HepG2 (cell line): ENCODE measurements around the gene ARL4D. TPM values are rescaled to one million over a fixed set of nuclear protein-coding genes. Genes with fewer than 3 reads are reported as not detected.
A peak's percentile ranks its signal among the peaks of the same experiment; 100 is the strongest.

Experiments
- CCDC6 ChIP-seq: sonication (generic); formaldehyde crosslinking; IDR thresholded peaks from 2 replicates; pipeline ENCODE4 v1.8.1; 2022; ENCODE audit warnings: mild to moderate bottlenecking, missing genetic modification reagents, moderate library complexity
- FOXK2 ChIP-seq: fragments of 450-650 bp; IDR thresholded peaks from 2 replicates; pipeline ENCODE4 v1.6.1; 2016
- GABPA ChIP-seq, 2 experiments: IDR thresholded peaks; 2 replicates each; pipeline ENCODE4 v1.6.1; 2011 to 2016; ENCODE audit warnings: low read depth in 2 of 2, low read length in 1 of 2, missing biosample characterization in 1 of 2, missing genetic modification characterization in 1 of 2
- MTA1 ChIP-seq: sonication (generic); formaldehyde crosslinking; IDR thresholded peaks from 2 replicates; pipeline ENCODE4 v1.4.0; 2020; ENCODE audit warnings: missing genetic modification reagents, mild to moderate bottlenecking, borderline replicate concordance
- NONO ChIP-seq, 2 experiments: fragments of 450-650 bp in 1 of 2; sonication (generic) in 1 of 2; formaldehyde crosslinking in 1 of 2; IDR thresholded peaks in 1 of 2; conservative IDR thresholded peaks in 1 of 2; 2 replicates each; pipeline versions ENCODE4 v1.6.1 to v1.8.0; 2017 to 2022; ENCODE audit warnings: mild to moderate bottlenecking in 1 of 2, missing genetic modification reagents in 1 of 2, moderate library complexity in 1 of 2
- RAD21 ChIP-seq: fragments of 450-650 bp; formaldehyde crosslinking; IDR thresholded peaks from 2 replicates; pipeline ENCODE4 v1.5.0; 2020; ENCODE audit warnings: mild to moderate bottlenecking
- RFX1 ChIP-seq: fragments of 450-650 bp; IDR thresholded peaks from 2 replicates; pipeline ENCODE4 v1.6.1; 2017
- RFX3 ChIP-seq: IDR thresholded peaks from 2 replicates; pipeline ENCODE4 v1.6.1; 2016; ENCODE audit warnings: missing biosample characterization, missing genetic modification reagents
- SIN3A ChIP-seq: IDR thresholded peaks from 2 replicates; pipeline ENCODE4 v1.6.1; 2011; ENCODE audit warnings: low read depth, mild to moderate bottlenecking, control low read depth, low read length, borderline replicate concordance
- SMC3 ChIP-seq: IDR thresholded peaks from 2 replicates; pipeline ENCODE4 v1.6.1; 2011; ENCODE audit warnings: low read length, improper control_type of control experiment
- XRCC5 ChIP-seq: fragments of 200-400 bp; formaldehyde crosslinking; optimal IDR thresholded peaks from 2 replicates; pipeline ENCODE3; 2017; ENCODE audit warnings: mild to moderate bottlenecking, low read length
- ZNF124 ChIP-seq: sonication (generic); formaldehyde crosslinking; IDR thresholded peaks from 2 replicates; pipeline ENCODE4 v1.4.0; 2020; ENCODE audit warnings: missing genetic modification reagents
- ZNF20 ChIP-seq: sonication (generic); formaldehyde crosslinking; IDR thresholded peaks from 2 replicates; pipeline ENCODE4 v1.4.0; 2020; ENCODE audit warnings: mild to moderate bottlenecking, moderate library complexity, missing genetic modification reagents
- ZNF501 ChIP-seq: sonication (generic); formaldehyde crosslinking; IDR thresholded peaks from 2 replicates; pipeline ENCODE4 v1.5.1; 2020; ENCODE audit warnings: mild to moderate bottlenecking, moderate library complexity, missing genetic modification reagents
- ZNF556 ChIP-seq: sonication (generic); formaldehyde crosslinking; IDR thresholded peaks from 2 replicates; pipeline ENCODE4 v1.4.0; 2020; ENCODE audit warnings: mild to moderate bottlenecking, missing genetic modification reagents, borderline replicate concordance
- ZNF841 ChIP-seq: sonication (generic); formaldehyde crosslinking; IDR thresholded peaks from 2 replicates; pipeline ENCODE4 v1.8.1; 2023; ENCODE audit warnings: missing genetic modification reagents, borderline replicate concordance
- polyA plus RNA-seq, 8 experiments: library from polyadenylated mRNA; depleted of rRNA in 3 of 8; stranded (reverse) in 7 of 8; unstranded in 1 of 8; fragments of >200 nt; fragmentation: Illumina TruSeq in 4 of 8; extraction: Trizol in 4 of 8; gene quantifications; 2 replicates each; pipeline versions ENCODE4 v1.2.1 to v1.2.3, GENCODE V29; 2011 to 2016; ENCODE audit warnings: low read depth in 4 of 8, missing spikeins in 1 of 8, mixed read lengths in 1 of 8; ENCODE audit not compliant: insufficient read depth in 1 of 8
- total RNA-seq, 5 experiments: library from RNA; depleted of rRNA; stranded (reverse); fragments of >200 nt; fragmentation: Illumina TruSeq; extraction: Trizol; gene quantifications; 2 replicates each; pipeline ENCODE4 v1.2.3, GENCODE V29; 2016; ENCODE audit warnings: low read depth in 1 of 5
- TF ChIP-seq, protein P1 (sequence below): sonication (generic); formaldehyde crosslinking; IDR thresholded peaks from 2 replicates; pipeline ENCODE4 v1.8.0; 2022; ENCODE audit warnings: missing genetic modification reagents, low read depth, mild to moderate bottlenecking, borderline replicate concordance
- TF ChIP-seq, protein P2 (sequence below): IDR thresholded peaks from 2 replicates; pipeline ENCODE4 v1.6.1; 2012; ENCODE audit warnings: low read length, improper control_type of control experiment
- TF ChIP-seq, protein P3 (sequence below): sonication (generic); formaldehyde crosslinking; IDR thresholded peaks from 2 replicates; pipeline ENCODE4 v1.8.1; 2023; ENCODE audit warnings: mild to moderate bottlenecking, missing genetic modification reagents, borderline replicate concordance
- TF ChIP-seq, protein P4 (sequence below): sonication (generic); formaldehyde crosslinking; IDR thresholded peaks from 2 replicates; pipeline ENCODE4 v1.4.0; 2020; ENCODE audit warnings: missing genetic modification reagents
- TF ChIP-seq, protein P5 (sequence below): sonication (generic); formaldehyde crosslinking; IDR thresholded peaks from 2 replicates; pipeline ENCODE4 v1.5.0; 2020; ENCODE audit warnings: missing genetic modification reagents

Gene ARL4D
- total and polyA plus RNA-seq, 2 of the 13 experiments (the other 11 are each of a cell fraction or from before 2014, with no cell fraction given): 9.0 to 25.9 TPM

DNA sequence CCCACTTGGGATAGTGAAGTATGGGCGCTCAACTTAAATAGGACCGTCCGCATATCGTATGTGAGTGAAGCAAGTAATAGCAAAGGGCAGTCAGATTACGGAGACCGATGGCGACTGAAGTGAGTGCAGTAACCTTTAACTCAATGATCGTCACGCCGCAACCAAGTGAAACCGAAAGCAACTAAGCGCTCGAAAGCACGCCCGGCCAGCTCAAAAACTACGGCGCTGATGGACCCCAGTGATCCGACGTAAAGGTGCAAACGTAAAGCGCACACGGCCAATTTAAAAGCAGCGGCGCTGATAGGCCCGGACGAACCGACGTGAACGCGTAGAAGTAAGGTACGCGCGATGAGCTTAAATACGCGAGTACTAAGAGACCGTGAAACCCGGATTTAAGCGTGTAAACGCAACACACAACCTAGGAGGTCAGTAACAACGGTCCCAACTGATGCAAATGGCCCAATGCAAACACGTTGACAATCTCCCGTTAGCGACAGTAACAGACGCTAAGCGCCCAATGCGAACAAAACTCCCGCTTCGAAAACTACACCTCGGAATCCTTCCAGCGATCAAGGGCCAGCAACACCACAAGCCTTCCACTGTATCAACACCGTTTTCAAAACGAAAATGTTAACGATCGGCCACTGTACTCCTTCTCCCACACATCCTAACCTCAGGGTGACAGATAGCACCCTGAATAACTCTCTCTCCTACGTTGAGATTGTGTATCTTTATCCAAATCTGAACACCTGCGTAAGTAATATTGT lies 37.9 kb upstream of the ARL4D start (continued):
- TF ChIP-seq RAD21 (CRISPR knock-in tag) (peak; percentile 99), ZNF501 (CRISPR knock-in tag) (peak; percentile 92), ZNF556 (CRISPR knock-in tag) (peak; percentile 91; the same call in 1 of the 2 replicates), NONO (IDR thresholded peaks at IDR 0.05) (peak; percentile 100), NONO (CRISPR knock-in tag; conservative IDR thresholded peaks at IDR 0.05) (peak; percentile 100), FOXK2 (peak; percentile 49; the same call in 1 of the 2 replicates), MTA1 (CRISPR knock-in tag) (peak; percentile 53; the same call in 1 of the 2 replicates), ZNF124 (peak; percentile 95), ZNF20 (no peak), GABPA (IDR thresholded peaks at IDR 0.05; ENCODE audit: low read depth, low read length) (no peak), GABPA (CRISPR knock-in tag; IDR thresholded peaks at IDR 0.05; ENCODE audit: low read depth) (peak; percentile 57), CCDC6 (CRISPR knock-in tag) (peak; percentile 99), SIN3A (peak; percentile 97), RFX3 (CRISPR knock-in tag) (peak; percentile 41; the same call in 1 of the 2 replicates), RFX1 (no peak; the same call in 1 of the 2 replicates), XRCC5 (peak; percentile 1), SMC3 (peak; percentile 43; the same call in 1 of the 2 replicates), ZNF841 (CRISPR knock-in tag) (peak; percentile 96)
- TF ChIP-seq, protein P1, sequence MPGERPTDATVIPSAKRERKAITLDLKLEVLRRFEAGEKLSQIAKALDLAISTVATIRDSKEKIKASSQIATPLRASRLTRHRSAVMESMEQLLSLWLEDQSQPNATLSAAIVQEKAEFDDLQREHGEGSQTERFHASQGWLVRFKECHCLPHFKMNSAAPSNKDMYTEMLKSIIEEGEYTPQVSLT: 0 out of 2 replicates have a peak, but pooled peaks have one; percentile 65
- TF ChIP-seq, protein P2, sequence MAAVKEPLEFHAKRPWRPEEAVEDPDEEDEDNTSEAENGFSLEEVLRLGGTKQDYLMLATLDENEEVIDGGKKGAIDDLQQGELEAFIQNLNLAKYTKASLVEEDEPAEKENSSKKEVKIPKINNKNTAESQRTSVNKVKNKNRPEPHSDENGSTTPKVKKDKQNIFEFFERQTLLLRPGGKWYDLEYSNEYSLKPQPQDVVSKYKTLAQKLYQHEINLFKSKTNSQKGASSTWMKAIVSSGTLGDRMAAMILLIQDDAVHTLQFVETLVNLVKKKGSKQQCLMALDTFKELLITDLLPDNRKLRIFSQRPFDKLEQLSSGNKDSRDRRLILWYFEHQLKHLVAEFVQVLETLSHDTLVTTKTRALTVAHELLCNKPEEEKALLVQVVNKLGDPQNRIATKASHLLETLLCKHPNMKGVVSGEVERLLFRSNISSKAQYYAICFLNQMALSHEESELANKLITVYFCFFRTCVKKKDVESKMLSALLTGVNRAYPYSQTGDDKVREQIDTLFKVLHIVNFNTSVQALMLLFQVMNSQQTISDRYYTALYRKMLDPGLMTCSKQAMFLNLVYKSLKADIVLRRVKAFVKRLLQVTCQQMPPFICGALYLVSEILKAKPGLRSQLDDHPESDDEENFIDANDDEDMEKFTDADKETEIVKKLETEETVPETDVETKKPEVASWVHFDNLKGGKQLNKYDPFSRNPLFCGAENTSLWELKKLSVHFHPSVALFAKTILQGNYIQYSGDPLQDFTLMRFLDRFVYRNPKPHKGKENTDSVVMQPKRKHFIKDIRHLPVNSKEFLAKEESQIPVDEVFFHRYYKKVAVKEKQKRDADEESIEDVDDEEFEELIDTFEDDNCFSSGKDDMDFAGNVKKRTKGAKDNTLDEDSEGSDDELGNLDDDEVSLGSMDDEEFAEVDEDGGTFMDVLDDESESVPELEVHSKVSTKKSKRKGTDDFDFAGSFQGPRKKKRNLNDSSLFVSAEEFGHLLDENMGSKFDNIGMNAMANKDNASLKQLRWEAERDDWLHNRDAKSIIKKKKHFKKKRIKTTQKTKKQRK: peak; percentile 64; the same call in 1 of the 2 replicates
- TF ChIP-seq, protein P3, sequence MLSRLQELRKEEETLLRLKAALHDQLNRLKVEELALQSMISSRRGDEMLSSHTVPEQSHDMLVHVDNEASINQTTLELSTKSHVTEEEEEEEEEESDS (CRISPR knock-in tag): peak; percentile 99
- TF ChIP-seq, protein P4, sequence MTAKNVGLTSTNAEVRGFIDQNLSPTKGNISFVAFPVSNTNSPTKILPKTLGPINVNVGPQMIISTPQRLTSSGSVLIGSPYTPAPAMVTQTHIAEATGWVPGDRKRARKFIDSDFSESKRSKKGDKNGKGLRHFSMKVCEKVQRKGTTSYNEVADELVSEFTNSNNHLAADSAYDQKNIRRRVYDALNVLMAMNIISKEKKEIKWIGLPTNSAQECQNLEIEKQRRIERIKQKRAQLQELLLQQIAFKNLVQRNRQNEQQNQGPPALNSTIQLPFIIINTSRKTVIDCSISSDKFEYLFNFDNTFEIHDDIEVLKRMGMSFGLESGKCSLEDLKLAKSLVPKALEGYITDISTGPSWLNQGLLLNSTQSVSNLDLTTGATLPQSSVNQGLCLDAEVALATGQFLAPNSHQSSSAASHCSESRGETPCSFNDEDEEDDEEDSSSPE (CRISPR knock-in tag): peak; percentile 60; the same call in 1 of the 2 replicates
- TF ChIP-seq, protein P5, sequence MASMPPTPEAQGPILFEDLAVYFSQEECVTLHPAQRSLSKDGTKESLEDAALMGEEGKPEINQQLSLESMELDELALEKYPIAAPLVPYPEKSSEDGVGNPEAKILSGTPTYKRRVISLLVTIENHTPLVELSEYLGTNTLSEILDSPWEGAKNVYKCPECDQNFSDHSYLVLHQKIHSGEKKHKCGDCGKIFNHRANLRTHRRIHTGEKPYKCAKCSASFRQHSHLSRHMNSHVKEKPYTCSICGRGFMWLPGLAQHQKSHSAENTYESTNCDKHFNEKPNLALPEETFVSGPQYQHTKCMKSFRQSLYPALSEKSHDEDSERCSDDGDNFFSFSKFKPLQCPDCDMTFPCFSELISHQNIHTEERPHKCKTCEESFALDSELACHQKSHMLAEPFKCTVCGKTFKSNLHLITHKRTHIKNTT (CRISPR knock-in tag): peak; percentile 98
